Right lobe of liver (tissue), 6 donors: ENCODE measurements around the gene HOXD13. TPM values are rescaled to one million over a fixed set of nuclear protein-coding genes. Genes with fewer than 3 reads are reported as not detected.

Experiments used
- ATAC-seq, 4 donors: fragments of 200-7000 bp; cut with Tn5 transposase; one replicate each; pipeline ENCODE4 v1.9.1; 2020; ENCODE audit warnings: mild to moderate bottlenecking in 4 of 4, moderate library complexity in 4 of 4
- DNase-seq, 3 donors: peaks; one replicate each; pipeline ENCODE4 v3.0.0-alpha.2; 2020
- H3K27ac ChIP-seq, 3 donors: fragments of 200-600 bp; one replicate each; pipeline ENCODE4 v1.8.0; 2022
- H3K27me3 ChIP-seq, 2 donors: fragments of 200-600 bp; one replicate each; pipeline ENCODE4 v1.8.0; 2022
- H3K36me3 ChIP-seq, 4 donors: fragments of 200-600 bp; sonication (generic) in 1 of 4; one replicate each; pipeline versions ENCODE4 v1.5.1 to v1.8.0; 2017 to 2022; ENCODE audit warnings: control low read depth in 1 of 4
- H3K4me1 ChIP-seq, 4 donors: fragments of 200-600 bp; sonication (generic) in 1 of 4; one replicate each; pipeline versions ENCODE4 v1.5.1 to v1.8.0; 2017 to 2022; ENCODE audit warnings: control low read depth in 1 of 4
- H3K4me3 ChIP-seq, 3 donors: fragments of 200-600 bp; one replicate each; pipeline ENCODE4 v1.8.0; 2022
- H3K9me3 ChIP-seq, 4 donors: fragments of 200-600 bp; sonication (generic) in 1 of 4; one replicate each; pipeline versions ENCODE4 v1.5.1 to v1.8.0; 2017 to 2022; ENCODE audit warnings: control low read depth in 1 of 4
- CTCF ChIP-seq, 4 donors: fragments of 200-600 bp in 3 of 4; fragments of 450-650 bp in 1 of 4; IDR thresholded peaks; one replicate each; pipeline versions ENCODE4 v1.5.1 to v1.8.0; 2016 to 2022; ENCODE audit warnings: antibody characterized with exemption in 4 of 4, mild to moderate bottlenecking in 2 of 4
- POLR2A ChIP-seq: fragments of 450-650 bp; IDR thresholded peaks from one replicate; pipeline ENCODE4 v1.6.1; 2017; ENCODE audit warnings: antibody characterized with exemption, mild to moderate bottlenecking
- WGBS: methylation state at CpG from one replicate; pipeline ENCODE4 v1.1.6; 2018; ENCODE audit warnings: low coverage, low lambda C conversion rate; ENCODE audit not compliant: insufficient coverage; ENCODE audit errors: missing lambda C conversion rate; 5-methylcytosine and 5-hydroxymethylcytosine counted together
- intact Hi-C, 2 donors: fragments of 100-400 bp; cut with DNase I; formaldehyde crosslinking; loops; one replicate each; pipeline versions ENCODE4 v1.11.2 to v1.14.1; 2022
- total RNA-seq, 6 experiments: library from RNA; depleted of rRNA in 2 of 6; stranded (reverse); fragments of >200 nt in 2 of 6; fragmentation: NEBNext Ultra II Directional in 3 of 6; extraction: Animal tissue kit (Norgen Biotek cat#: 25700) in 3 of 6; gene quantifications; one replicate each; pipeline versions ENCODE4 v1.1.0 to v1.2.4, GENCODE V29; 2016 to 2023
- donor health status: DM: no; HTN: yes; CAD: no.
- donor health status: DM: no; HTN: no; CAD: no.
- donor health status: DM: no; HTN: no; CAD: no.
- donor health status: DM: no; HTN: yes; CAD: no.
- donor health status: DM: no; HTN: yes; CAD: no.

Gene HOXD13
- total RNA-seq, 6 experiments from 2014 or later, result not detected

- H3K36me3 ChIP-seq, result no peaks in the 10 kb centered on the region
- no peak for DNase-seq
- ATAC-seq, result no peak
- intact Hi-C loops, result loop anchor here in 1 of 2 donors (10.0 kb wide), 1 partner anchor 744 kb away; no protein-coding TSS in a partner anchor
- WGBS, result 3% methylated on average over 18 of the region's 30 CpGs
- H3K4me3 ChIP-seq, result no peak overlapping the region
- H3K9me3 ChIP-seq, result no peaks in the 10 kb centered on the region
- H3K27ac ChIP-seq, result no peak overlapping the region
- H3K27me3 ChIP-seq, result peaks cover 22 to 95% of the 10 kb centered on the region in 2 donors
- H3K4me1 ChIP-seq, result peaks cover 0 to 14% (median 6%) of the 10 kb centered on the region in 4 donors
- TF ChIP-seq CTCF (IDR thresholded peaks at IDR 0.05) (no peak), POLR2A (no peak)
Measured at GRCh38 chr2:176099159-176099727, 6.7 kb downstream of the HOXD13 start.

- peaks cover 29 to 95% of the 10 kb centered on the region in 2 donors for H3K27me3 ChIP-seq
- intact Hi-C loops, result loop anchor here in 1 of 2 donors (10.0 kb wide), 1 partner anchor 745 kb away; no protein-coding TSS in a partner anchor
- no peaks in the 10 kb centered on the region for H3K36me3 ChIP-seq
- no peak for TF ChIP-seq CTCF (IDR thresholded peaks at IDR 0.05)
- no peak for TF ChIP-seq POLR2A
- H3K4me1 ChIP-seq, result peaks cover 0 to 14% (median 6%) of the 10 kb centered on the region in 4 donors
- H3K4me3 ChIP-seq, result no peak within 1 kb of the TSS
- DNase-seq, result no peak
- H3K27ac ChIP-seq, result no peak within 1 kb of the TSS
- 7% methylated on average over 9 of the region's 70 CpGs for WGBS
- H3K9me3 ChIP-seq, result no peaks in the 10 kb centered on the region
- ATAC-seq, result no peak
Measured at GRCh38 chr2:176099728-176100546, 7.4 kb downstream of the HOXD13 start, which contains the start of gene HOXD12. Gene HOXD12, plus strand, starts transcription at chr2:176099795. Its CDS starts 7 bp downstream, at chr2:176099802.

- H3K9me3 ChIP-seq, result no peaks in the 10 kb centered on the region
- TF ChIP-seq CTCF (IDR thresholded peaks at IDR 0.05) (no peak), POLR2A (no peak)
- H3K27ac ChIP-seq, result no peak overlapping the region
- intact Hi-C loops, result no loop called here
- H3K4me3 ChIP-seq, result no peak overlapping the region
- no peaks in the 10 kb centered on the region for H3K36me3 ChIP-seq
- peaks cover 0 to 14% (median 6%) of the 10 kb centered on the region in 4 donors for H3K4me1 ChIP-seq
- ATAC-seq (no peak), DNase-seq (no peak)
- peaks cover 25 to 91% of the 10 kb centered on the region in 2 donors for H3K27me3 ChIP-seq
- 8% methylated on average over 13 of the region's 28 CpGs for WGBS
Measured at GRCh38 chr2:176100547-176101140, 8.1 kb downstream of the HOXD13 start.

GRCh38 chr2:176101216-176101830 is 8.8 kb downstream of the HOXD13 start:
- Histone ChIP-seq H3K9me3 (no peaks in the 10 kb centered on the region), H3K27ac (no peak overlapping the region), H3K27me3 (peaks cover 25 to 91% of the 10 kb centered on the region in 2 donors), H3K4me3 (no peak overlapping the region), H3K36me3 (no peaks in the 10 kb centered on the region), H3K4me1 (peaks cover 0 to 14% (median 6%) of the 10 kb centered on the region in 4 donors)
- ATAC-seq (no peak), DNase-seq (no peak)
- intact Hi-C loops, result no loop called here
- WGBS, result 0% methylated on average over 2 of the region's 2 CpGs
- TF ChIP-seq CTCF (IDR thresholded peaks at IDR 0.05), result no peak
- TF ChIP-seq POLR2A, result no peak
